Measurements from ENCODE around the gene EEFSEC. TPM values are rescaled to one million over a fixed set of nuclear protein-coding genes. Genes with fewer than 3 reads are reported as not detected.

The EEFSEC gene
- total RNA-seq, 1 donor from 2014 or later = 5.7 TPM

DNA sequence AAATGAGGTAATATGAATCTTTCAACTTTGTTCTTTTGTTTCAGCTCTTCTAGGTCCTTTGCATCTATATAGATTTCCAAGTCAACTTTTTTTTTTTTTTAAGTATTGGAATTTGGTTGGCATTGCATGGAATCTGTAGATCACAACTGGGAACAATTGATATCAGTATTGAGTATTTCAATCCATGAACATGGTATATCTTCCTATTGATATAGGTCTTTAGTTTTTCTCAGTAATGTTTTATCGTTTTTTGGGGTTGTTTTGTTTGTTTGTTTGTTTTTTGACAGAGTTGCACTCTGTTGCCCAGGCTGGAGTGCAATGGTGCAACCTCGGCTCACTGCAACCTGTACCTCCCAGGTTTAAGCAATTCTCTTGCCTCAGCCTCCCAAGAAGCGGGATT lies 137.2 kb downstream of the EEFSEC start:
- no peak for DNase-seq

GRCh38 chr3:128293930-128294329 lies 140.6 kb downstream of the EEFSEC start:
- no peak for DNase-seq

- no peak for DNase-seq
Measured at GRCh38 chr3:128294999-128295468, 141.8 kb downstream of the EEFSEC start.

DNA sequence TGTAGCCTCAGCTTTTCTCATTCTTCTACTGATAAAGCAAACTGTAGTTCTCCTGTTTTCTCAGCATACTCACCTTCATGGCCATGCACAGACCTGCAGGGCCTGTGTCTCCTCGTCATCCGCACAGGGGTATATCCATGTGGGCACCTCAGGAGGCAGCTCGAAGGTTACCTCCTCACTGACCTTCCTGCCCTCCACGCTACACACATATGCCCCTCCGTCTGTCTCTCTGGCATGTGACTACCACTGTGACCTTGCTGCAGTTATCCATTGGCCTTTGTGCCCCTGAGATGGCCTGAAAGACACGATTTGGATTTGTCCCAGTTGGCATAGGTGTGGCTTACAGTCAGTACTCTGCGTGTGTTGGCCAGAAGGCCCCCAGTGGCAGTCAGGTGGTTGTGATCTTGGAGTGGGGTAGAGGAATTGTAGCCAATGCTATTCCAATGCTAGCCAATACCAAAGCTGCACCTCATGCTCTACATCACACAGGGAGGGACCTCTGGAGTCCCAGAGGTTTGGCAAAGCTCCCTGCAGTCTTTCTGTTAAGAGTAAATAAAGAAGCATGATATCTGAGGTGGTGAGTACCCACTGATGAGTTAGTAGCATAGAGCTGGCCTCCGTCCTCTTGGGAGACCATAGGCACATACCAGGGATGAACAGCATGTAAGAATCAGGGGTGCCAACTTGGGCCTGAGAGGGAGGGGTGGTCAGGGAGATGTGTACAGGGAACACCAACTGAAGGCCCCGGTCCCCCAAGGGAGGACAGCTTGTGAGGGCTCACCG lies 143.4 kb downstream of the EEFSEC start:
- DNase-seq = no peak

GRCh38 chr3:128297401-128298138 lies 144.3 kb downstream of the EEFSEC start:
- DNase-seq = peak; percentile 45

DNA sequence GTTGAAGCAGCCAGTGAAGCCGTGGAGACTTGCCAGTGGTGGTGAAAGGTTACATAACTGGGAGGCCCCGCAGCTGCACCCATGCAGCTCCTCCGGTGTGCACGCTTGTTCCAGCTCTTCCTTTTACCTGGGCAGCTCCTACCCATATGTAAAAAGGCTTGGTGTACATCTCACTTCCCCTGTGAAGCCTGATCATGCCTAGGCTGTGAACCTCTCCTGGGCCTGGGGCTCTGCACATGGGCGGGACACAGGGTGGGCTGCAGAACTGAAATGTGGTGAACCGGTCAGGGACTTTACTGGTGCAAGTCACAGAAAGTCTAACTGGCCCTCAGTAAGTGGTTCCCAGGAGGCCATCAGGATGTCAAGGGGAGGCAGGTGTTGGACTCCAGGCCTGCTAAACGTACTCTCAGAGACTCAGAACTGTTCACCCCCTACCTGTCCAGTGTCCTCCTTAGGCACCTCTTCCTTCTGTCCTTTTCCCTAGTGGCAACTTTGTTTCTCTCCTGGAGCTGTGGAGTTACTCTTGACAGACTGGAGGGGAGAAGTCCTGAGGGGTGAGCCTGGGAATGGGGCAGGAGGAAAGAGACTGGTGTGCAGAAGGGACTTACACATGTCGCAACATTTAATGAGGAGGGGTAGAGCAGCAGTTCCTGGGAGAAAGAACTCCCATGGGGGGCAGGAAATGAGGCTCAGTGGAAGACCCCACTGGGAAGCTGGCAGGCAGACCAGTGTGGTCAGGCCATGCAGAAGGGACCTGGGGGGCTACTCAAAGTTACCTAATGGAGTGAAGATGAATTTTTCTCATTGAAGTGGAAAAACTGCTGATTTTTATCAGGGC lies 148.1 kb downstream of the EEFSEC start:
- DNase-seq = no peak

- DNase-seq = no peak
Measured at GRCh38 chr3:128306481-128306880, 153.2 kb downstream of the EEFSEC start.

GRCh38 chr3:128307029-128307633 lies 153.8 kb downstream of the EEFSEC start:
- DNase-seq = no peak

GRCh38 chr3:128307781-128308469 lies 154.6 kb downstream of the EEFSEC start:
- no peak for DNase-seq

GRCh38 chr3:128309026-128309425 lies 155.7 kb downstream of the EEFSEC start:
- no peak for DNase-seq

DNA sequence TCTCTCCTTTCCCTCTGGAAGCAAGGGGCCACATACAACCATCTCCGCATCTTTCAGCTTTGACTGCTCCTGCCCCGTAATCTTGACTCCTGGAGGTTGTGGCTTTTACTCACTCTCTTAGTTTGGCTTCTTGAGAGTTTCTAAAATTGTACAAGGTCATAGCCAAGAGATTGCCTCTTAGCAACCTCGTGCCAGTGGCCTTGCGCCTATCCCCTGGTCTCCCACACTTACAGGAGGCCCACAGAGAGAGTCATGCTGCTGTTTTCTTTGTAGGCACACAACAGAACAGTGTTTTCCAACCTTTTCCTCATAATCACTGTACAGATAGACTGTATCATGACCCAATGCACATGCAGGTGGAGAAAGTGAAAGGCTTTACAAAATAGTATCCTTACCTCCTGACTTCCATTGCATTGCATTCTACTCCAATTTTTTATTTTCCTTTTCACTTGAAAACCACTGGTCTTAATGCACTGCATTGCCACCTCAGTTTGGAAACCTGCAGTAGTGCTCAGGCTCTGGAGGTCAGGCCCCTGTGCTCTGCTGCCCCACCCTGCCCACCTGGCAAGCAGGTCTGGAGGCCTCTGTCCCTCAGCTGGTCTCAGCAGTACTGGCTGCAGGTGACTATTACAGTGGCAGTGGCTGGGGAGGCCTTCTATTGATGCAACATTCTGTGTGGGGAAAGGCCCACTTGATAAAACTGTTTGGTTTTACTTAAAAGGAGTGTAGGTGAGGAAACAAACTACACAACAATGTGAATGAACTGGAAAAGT lies 157.2 kb downstream of the EEFSEC start:
- DNase-seq = no peak

- no peak for DNase-seq
Measured at GRCh38 chr3:128311441-128311844, 158.2 kb downstream of the EEFSEC start.

- no peak for DNase-seq
Measured at GRCh38 chr3:128312271-128312670, 159.0 kb downstream of the EEFSEC start.

GRCh38 chr3:128313071-128313725 lies 159.9 kb downstream of the EEFSEC start:
- no peak for DNase-seq

- DNase-seq = no peak
Measured at GRCh38 chr3:128313935-128314334, 160.7 kb downstream of the EEFSEC start.

DNA sequence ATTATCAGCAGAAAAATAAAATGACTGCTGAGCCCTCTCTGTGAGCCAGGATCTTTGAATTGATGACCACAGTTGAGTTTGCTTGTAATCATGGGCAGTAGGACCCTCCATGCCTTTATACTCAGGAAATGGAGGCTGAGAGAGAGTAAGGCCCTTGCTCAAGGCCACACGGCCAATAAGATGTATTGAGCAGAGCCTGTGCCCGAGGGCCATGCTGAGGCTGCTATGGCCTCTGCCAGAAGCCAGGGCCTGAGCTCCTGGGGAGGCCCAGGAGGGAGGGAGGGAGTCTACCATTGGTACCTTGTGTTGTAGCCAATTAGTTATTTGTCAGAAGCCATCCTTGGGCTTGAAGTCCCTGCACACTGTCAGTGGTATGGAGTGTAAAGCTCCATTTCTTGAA lies 162.0 kb downstream of the EEFSEC start:
- DNase-seq = no peak

GRCh38 chr3:128316481-128316891 lies 163.2 kb downstream of the EEFSEC start:
- peak; percentile 54 for DNase-seq

DNA sequence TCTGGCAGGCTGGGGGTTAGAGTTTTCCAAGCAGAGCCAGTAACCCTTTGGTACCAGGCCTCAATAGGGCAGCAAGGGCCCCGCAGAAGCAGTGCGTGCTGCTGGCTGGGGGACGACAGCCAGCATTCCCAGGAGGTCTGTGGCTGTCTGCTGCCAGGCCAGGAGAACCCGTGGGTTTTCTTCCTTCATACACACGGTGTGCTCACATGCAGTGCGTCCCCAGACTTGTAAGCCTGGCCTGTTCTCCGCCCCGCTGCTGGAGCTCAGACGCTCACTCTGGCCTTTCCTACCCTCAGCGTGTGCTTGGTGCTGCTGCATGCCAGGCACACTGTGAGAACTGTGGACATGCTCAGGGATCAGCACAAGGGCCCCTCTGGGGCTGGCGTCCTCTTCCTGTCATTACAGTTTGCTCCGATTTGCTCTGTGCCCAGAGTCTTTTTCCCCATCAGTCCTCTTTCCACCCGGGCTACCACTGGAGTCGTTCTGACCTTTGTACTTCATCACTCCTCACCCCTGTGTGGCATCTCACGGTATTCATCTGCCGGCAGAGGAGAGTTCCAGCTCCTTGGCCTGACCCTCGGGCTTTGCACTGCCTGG lies 163.9 kb downstream of the EEFSEC start:
- no peak for DNase-seq

DNA sequence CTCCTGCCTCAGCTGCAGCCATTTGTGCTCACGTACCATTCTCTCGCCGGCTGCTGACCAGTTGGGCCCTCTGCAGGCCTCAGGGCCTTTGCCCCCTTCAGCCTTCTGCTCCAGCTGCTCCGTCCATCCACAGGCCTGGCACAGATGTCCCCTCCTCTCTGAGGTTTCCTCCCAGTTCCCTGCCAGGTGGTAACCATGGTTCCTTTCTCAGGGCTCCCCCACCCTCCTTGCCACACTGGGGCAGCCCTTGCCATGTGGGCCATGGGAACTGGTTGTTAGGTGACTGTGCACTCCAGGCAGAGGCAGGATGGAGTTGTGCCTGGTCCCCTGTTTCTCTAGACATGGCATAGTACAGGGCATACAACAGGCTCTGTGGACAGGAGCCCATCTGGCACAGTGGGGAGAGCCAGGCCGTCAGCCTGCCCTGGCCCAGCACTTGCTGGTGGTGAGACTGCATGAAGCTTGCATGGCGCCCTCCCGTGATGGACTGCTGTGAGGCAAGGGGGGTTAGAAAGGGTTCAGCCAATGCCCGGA lies 164.5 kb downstream of the EEFSEC start:
- DNase-seq = no peak

Data from skin of body (tissue), 2 donors.